ENCODE results near the gene SNX22. TPM values are rescaled to one million over a fixed set of nuclear protein-coding genes. Genes with fewer than 3 reads are reported as not detected.

The SNX22 gene
- total and polyA plus RNA-seq, 9 of the 15 experiments (the other 6 are each of a cell fraction or from before 2014, with no cell fraction given), result 0.91 to 3.0 (median 2.0) TPM

- BruUV-seq (replicated peaks), result no TSS peak
- peak; percentile 95 for TF ChIP-seq C11orf30 (IDR thresholded peaks at IDR 0.05; ENCODE audit: low read depth)
- TF ChIP-seq SMAD2 (IDR thresholded peaks at IDR 0.05; ENCODE audit: low read depth, low read length), result no peak
- no peak for TF ChIP-seq THRAP3 (IDR thresholded peaks at IDR 0.05; ENCODE audit: borderline replicate concordance)
- TF ChIP-seq ZNF232 (CRISPR knock-in tag; IDR thresholded peaks at IDR 0.05), result no peak
- no peak for TF ChIP-seq SOX6 (IDR thresholded peaks at IDR 0.05)
- peak; percentile 95 for TF ChIP-seq MAFG (tag; conservative IDR thresholded peaks at IDR 0.05)
- TF ChIP-seq ZFP30 (CRISPR knock-in tag; IDR thresholded peaks at IDR 0.05; ENCODE audit: borderline replicate concordance), result no peak
- no peak for TF ChIP-seq IFI16 (CRISPR knock-in tag; IDR thresholded peaks at IDR 0.05)
- TF ChIP-seq HNRNPL (IDR thresholded peaks at IDR 0.05; ENCODE audit: low read depth, low read length), result no peak
- no peak for TF ChIP-seq TAF9B (IDR thresholded peaks at IDR 0.05; ENCODE audit: partially characterized antibody)
- peak; percentile 97 for TF ChIP-seq MAFF (IDR thresholded peaks at IDR 0.05; ENCODE audit: low read length)
- TF ChIP-seq MEF2D (tag; conservative IDR thresholded peaks at IDR 0.05; ENCODE audit: low read depth), result no peak
- no peak for TF ChIP-seq CSDE1 (IDR thresholded peaks at IDR 0.05)
- no peak for TF ChIP-seq CXXC5 (CRISPR knock-in tag; IDR thresholded peaks at IDR 0.05)
- no peak for TF ChIP-seq ILF3 (IDR thresholded peaks at IDR 0.05; ENCODE audit: borderline replicate concordance)
- peak; percentile 98 for TF ChIP-seq ZNF316 (IDR thresholded peaks at IDR 0.05)
- TF ChIP-seq MAFK (IDR thresholded peaks at IDR 0.05; ENCODE audit: low read length), result peak; percentile 98
- no peak for TF ChIP-seq UBTF (IDR thresholded peaks at IDR 0.05; ENCODE audit: borderline replicate concordance in 1 of 2, low read depth in 2 of 2, low read length in 2 of 2)
- TF ChIP-seq ZNF445 (CRISPR knock-in tag; IDR thresholded peaks at IDR 0.05; ENCODE audit: low read depth), result no peak
- TF ChIP-seq ARHGAP35 (IDR thresholded peaks at IDR 0.05; ENCODE audit: partially characterized antibody), result no peak
- no peak for TF ChIP-seq ZNF79 (CRISPR knock-in tag; IDR thresholded peaks at IDR 0.05; ENCODE audit: low read depth)
- no peak for TF ChIP-seq XRCC4 (IDR thresholded peaks at IDR 0.05; ENCODE audit: extremely low read depth, insufficient read depth, insufficient read length)
- TF ChIP-seq TAF7 (tag; IDR thresholded peaks at IDR 0.05), result no peak
- TF ChIP-seq THAP7 (CRISPR knock-in tag; IDR thresholded peaks at IDR 0.05), result no peak
Measured at GRCh38 chr15:64112073-64112772, 39.3 kb upstream of the SNX22 start.

More at GRCh38 chr15:64112073-64112772, 39.3 kb upstream of the SNX22 start:
- H3K9me1 ChIP-seq (ENCODE audit: control insufficient read depth, insufficient read depth, low read length), result no peaks in the 10 kb centered on the region
- H3K4me2 ChIP-seq (ENCODE audit: insufficient read depth, low read length), result no peak overlapping the region
- WGBS (ENCODE audit: insufficient coverage, low coverage, missing lambda C conversion rate), result 71% methylated on average over 4 of the region's 4 CpGs
- H3K9me3 ChIP-seq (replicated peaks; ENCODE audit: control insufficient read depth, insufficient read depth, low read depth, low read length), result no peaks in the 10 kb centered on the region
- H3K79me2 ChIP-seq (ENCODE audit: control insufficient read depth, insufficient read depth, low read length), result peaks cover 49% of the 10 kb centered on the region
- ChIA-PET CTCF (ENCODE audit: low intra/inter-chr PET ratio) (no interaction called here), POLR2A (interaction anchor here (0.8 to 2.6 kb wide), 6 partner anchors 10 to 190 kb away, joined by 3 to 11 read pairs (median 4); no protein-coding TSS in a partner anchor)
- no peak overlapping the region for H3K27ac ChIP-seq (ENCODE audit: extremely low read depth, low read depth, low read length)
- H3K27me3 ChIP-seq (ENCODE audit: control insufficient read depth in 2 of 2, insufficient read depth in 2 of 2, low read length in 2 of 2), result no peaks in the 10 kb centered on the region
- DNase-seq (ENCODE audit: extremely low read depth in 1 of 4, low spot score in 3 of 4) (no peak), FAIRE-seq (peak; percentile 15), ATAC-seq (peak; percentile 29; the same call in 1 of the 3 replicates)
- H3K9ac ChIP-seq (ENCODE audit: insufficient read depth in 1 of 2, low read depth in 2 of 2, low read length in 2 of 2), result no peak overlapping the region
- H3K4me3 ChIP-seq, result no peak overlapping the region
- in situ Hi-C loops (cut with MboI) (no loop called here), intact Hi-C loops (cut with micrococcal nuclease) (no loop called here)
- H3K4me1 ChIP-seq (replicated peaks in 1 of 2; ENCODE audit: control insufficient read depth in 2 of 2, insufficient read depth in 2 of 2, low read length in 2 of 2), result peaks cover 3 to 4% of the 10 kb centered on the region in 2 experiments; a peak in 3 of 5 replicates
- no peak overlapping the region for H2AFZ ChIP-seq (ENCODE audit: low read depth, low read length)
- peaks cover 54% of the 10 kb centered on the region for H3K36me3 ChIP-seq (ENCODE audit: control insufficient read depth, insufficient read depth, low read length)
- peaks cover 15% of the 10 kb centered on the region for H4K20me1 ChIP-seq (replicated peaks; ENCODE audit: control insufficient read depth, insufficient read depth, low read length)

Data from K562 (cell line).